GM20000 (cell line): ENCODE measurements around the gene FAM24B.

Experiments used
- DNase-seq: peaks from one replicate; pipeline ENCODE4 v3.0.0; 2012; ENCODE audit warnings: low spot score
- CTCF ChIP-seq: IDR thresholded peaks from 2 replicates; pipeline ENCODE4 v1.5.1; 2012; ENCODE audit warnings: mild to moderate bottlenecking, control low read depth; ENCODE audit errors: extremely low read depth, missing control alignments

FAM24B gene

GRCh38 chr10:122854648-122855047 lies 24.7 kb downstream of the FAM24B start:
- no peak for DNase-seq
- no peak for TF ChIP-seq CTCF

- no peak for TF ChIP-seq CTCF
- no peak for DNase-seq
Observed at GRCh38 chr10:122853665-122854313, 25.6 kb downstream of the FAM24B start.

- no peak for DNase-seq
- no peak for TF ChIP-seq CTCF
Observed at GRCh38 chr10:122852261-122852660, 27.1 kb downstream of the FAM24B start.

- no peak for TF ChIP-seq CTCF
- no peak for DNase-seq
Observed at GRCh38 chr10:122850705-122851640, 28.4 kb downstream of the FAM24B start.

- DNase-seq, result no peak
- no peak for TF ChIP-seq CTCF
Observed at GRCh38 chr10:122849900-122850605, 29.3 kb downstream of the FAM24B start.

GRCh38 chr10:122849090-122849489 lies 30.3 kb downstream of the FAM24B start:
- DNase-seq, result no peak
- no peak for TF ChIP-seq CTCF
